MM.1S (cell line): Measurements from ENCODE around the gene MCM6.

Source experiments
- DNase-seq: peaks from one replicate; pipeline ENCODE4 v3.0.0-alpha.2; 2015
- H2AFZ ChIP-seq: fragments of 300-600 bp; sonication (generic); 2 replicates; pipeline ENCODE4 v1.6.0; 2016; ENCODE audit warnings: antibody characterized with exemption, low read length
- H3F3A ChIP-seq: fragments of 300-600 bp; sonication (generic); 2 replicates; pipeline ENCODE4 v1.6.1; 2016; ENCODE audit warnings: mild to moderate bottlenecking, antibody characterized with exemption, low read length, moderate library complexity, mixed read lengths; ENCODE audit not compliant: insufficient read depth
- H3K27ac ChIP-seq: fragments of 300-600 bp; sonication (generic); 2 replicates; pipeline ENCODE4 v1.5.1; 2016; ENCODE audit warnings: mild to moderate bottlenecking, low read length
- H3K27me3 ChIP-seq: fragments of 300-600 bp; sonication (generic); replicated peaks from 2 replicates; pipeline ENCODE4 v1.6.0; 2016; ENCODE audit warnings: low read length; ENCODE audit not compliant: insufficient read depth
- H3K36me3 ChIP-seq: fragments of 300-600 bp; sonication (generic); replicated peaks from 2 replicates; pipeline ENCODE4 v1.6.1; 2016; ENCODE audit warnings: mild to moderate bottlenecking, low read length, mixed read lengths; ENCODE audit not compliant: insufficient read depth
- H3K4me1 ChIP-seq: fragments of 300-600 bp; sonication (generic); 2 replicates; pipeline ENCODE4 v1.6.1; 2016; ENCODE audit warnings: low read length, mixed read lengths
- H3K4me2 ChIP-seq: fragments of 300-600 bp; sonication (generic); 2 replicates; pipeline ENCODE4 v1.6.0; 2016; ENCODE audit warnings: low read depth, low read length
- H3K4me3 ChIP-seq: fragments of 300-600 bp; sonication (generic); 2 replicates; pipeline ENCODE4 v1.5.1; 2016; ENCODE audit warnings: low read length, mixed read lengths
- H3K79me2 ChIP-seq: fragments of 300-600 bp; sonication (generic); 2 replicates; pipeline ENCODE4 v1.6.1; 2016; ENCODE audit warnings: mixed run types, low read length, mixed read lengths
- H3K9ac ChIP-seq: fragments of 300-600 bp; sonication (generic); 2 replicates; pipeline ENCODE4 v1.6.1; 2016; ENCODE audit warnings: low read length, mixed read lengths
- H3K9me2 ChIP-seq: fragments of 300-600 bp; sonication (generic); replicated peaks from 2 replicates; pipeline ENCODE4 v1.6.1; 2016; ENCODE audit warnings: mild to moderate bottlenecking, low read length, mixed read lengths; ENCODE audit not compliant: insufficient read depth
- H3K9me3 ChIP-seq: fragments of 300-600 bp; sonication (generic); replicated peaks from 2 replicates; pipeline ENCODE4 v1.6.1; 2016; ENCODE audit warnings: mild to moderate bottlenecking, low read length, mixed read lengths; ENCODE audit not compliant: insufficient read depth
- H4K20me1 ChIP-seq: fragments of 300-600 bp; sonication (generic); 2 replicates; pipeline ENCODE4 v1.6.1; 2016; ENCODE audit warnings: mild to moderate bottlenecking, low read length, moderate library complexity, mixed read lengths; ENCODE audit not compliant: insufficient read depth
- CTCF ChIP-seq: fragments of 300-600 bp; sonication (generic); IDR thresholded peaks from 2 replicates; pipeline ENCODE4 v1.5.1; 2016; ENCODE audit warnings: antibody characterized with exemption, low read length, mixed read lengths
- EZH2 ChIP-seq: fragments of 300-600 bp; sonication (generic); optimal IDR thresholded peaks from 2 replicates; pipeline ENCODE3; 2017; ENCODE audit warnings: low read depth, mild to moderate bottlenecking, antibody characterized with exemption, low read length, mixed read lengths
- EZH2phosphoT487 ChIP-seq: fragments of 300-600 bp; sonication (generic); IDR thresholded peaks from 2 replicates; pipeline ENCODE4 v1.6.1; 2018; ENCODE audit warnings: antibody characterized with exemption, low read length

The MCM6 gene

GRCh38 chr2:135840601-135841000 lies 35.6 kb downstream of the MCM6 start:
- Histone ChIP-seq H4K20me1 (no peaks in the 10 kb centered on the region), H3K9ac (no peak overlapping the region), H3K27me3 (no peaks in the 10 kb centered on the region), H3K4me2 (no peak overlapping the region), H3K36me3 (peaks cover 15% of the 10 kb centered on the region; the same call in 1 of the 2 replicates), H3K79me2 (no peaks in the 10 kb centered on the region), H3K9me3 (no peaks in the 10 kb centered on the region), H3K27ac (no peak overlapping the region), H3K4me1 (no peaks in the 10 kb centered on the region), H3K4me3 (no peak overlapping the region), H2AFZ (no peak overlapping the region), H3K9me2 (no peaks in the 10 kb centered on the region), H3F3A (no peaks in the 10 kb centered on the region)
- TF ChIP-seq EZH2 = no peak
- no peak for TF ChIP-seq CTCF
- TF ChIP-seq EZH2phosphoT487 = no peak
- DNase-seq = no peak

- DNase-seq = no peak
- TF ChIP-seq CTCF = no peak
- no peak for TF ChIP-seq EZH2phosphoT487
- no peak for TF ChIP-seq EZH2
- Histone ChIP-seq H3K4me2 (no peak overlapping the region), H3K9ac (no peak overlapping the region), H3K9me3 (no peaks in the 10 kb centered on the region), H3K27ac (no peak overlapping the region), H3K9me2 (no peaks in the 10 kb centered on the region), H3K27me3 (no peaks in the 10 kb centered on the region), H3K79me2 (no peaks in the 10 kb centered on the region), H3F3A (no peaks in the 10 kb centered on the region), H2AFZ (no peak overlapping the region), H3K4me1 (no peaks in the 10 kb centered on the region), H3K4me3 (no peak overlapping the region), H4K20me1 (no peaks in the 10 kb centered on the region), H3K36me3 (peaks cover 12% of the 10 kb centered on the region; the same call in 1 of the 2 replicates)
These were observed 36.5 kb downstream of the MCM6 start for GRCh38 chr2:135839713-135840112.

- no peaks in the 10 kb centered on the region for H3F3A ChIP-seq
- H3K9me2 ChIP-seq = no peaks in the 10 kb centered on the region
- H3K4me2 ChIP-seq = no peak overlapping the region
- no peak overlapping the region for H3K9ac ChIP-seq
- H3K27ac ChIP-seq = no peak overlapping the region
- H3K79me2 ChIP-seq = no peaks in the 10 kb centered on the region
- H3K9me3 ChIP-seq = no peaks in the 10 kb centered on the region
- TF ChIP-seq EZH2phosphoT487 (no peak), CTCF (no peak), EZH2 (no peak)
- H3K36me3 ChIP-seq = peaks cover 4% of the 10 kb centered on the region; the same call in 1 of the 2 replicates
- H3K4me3 ChIP-seq = no peak overlapping the region
- H3K27me3 ChIP-seq = no peaks in the 10 kb centered on the region
- no peaks in the 10 kb centered on the region for H4K20me1 ChIP-seq
- no peak overlapping the region for H2AFZ ChIP-seq
- no peak for DNase-seq
- no peaks in the 10 kb centered on the region for H3K4me1 ChIP-seq
These were observed 37.7 kb downstream of the MCM6 start for GRCh38 chr2:135838502-135838901.
